ENCODE measurements around the gene FNDC3B.
"Not testable (repeated sequence)": the region's sequence is repeated elsewhere in the genome, so short reads cannot be mapped to it uniquely, and the experiment has no call there.

FNDC3B gene

GRCh38 chr3:172239218-172239790 is 199.9 kb downstream of the FNDC3B start:
- no peak for DNase-seq (ENCODE audit: low read depth)

GRCh38 chr3:172241405-172241804 is 202.0 kb downstream of the FNDC3B start:
- DNase-seq (ENCODE audit: low read depth): no peak

GRCh38 chr3:172242471-172242870 is 203.1 kb downstream of the FNDC3B start:
- DNase-seq (ENCODE audit: low read depth): not testable (repeated sequence)

- DNase-seq (ENCODE audit: low read depth): not testable (repeated sequence)
These were observed 204.0 kb downstream of the FNDC3B start for GRCh38 chr3:172243376-172243775.

GRCh38 chr3:172244011-172244410 is 204.6 kb downstream of the FNDC3B start:
- DNase-seq (ENCODE audit: low read depth): no peak

DNA sequence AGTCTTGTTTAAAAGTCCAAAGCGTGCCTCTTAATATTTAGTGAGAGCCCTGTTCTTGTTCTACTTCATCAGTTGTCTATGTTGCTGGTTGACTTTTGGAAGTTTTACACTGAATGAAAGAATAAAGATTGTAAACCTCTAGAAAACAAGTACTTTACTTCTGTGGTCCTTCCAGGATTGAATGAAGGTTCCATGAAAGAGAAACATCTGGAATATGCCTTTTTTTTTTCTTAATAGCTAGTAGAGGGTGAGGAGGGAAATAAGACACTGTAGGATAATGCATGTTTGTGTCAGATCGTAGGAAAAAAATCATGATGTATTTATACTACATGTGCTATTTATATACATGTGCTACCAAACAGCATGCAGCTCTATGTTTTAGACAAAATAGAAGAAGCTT is 205.9 kb downstream of the FNDC3B start:
- no peak for DNase-seq (ENCODE audit: low read depth)

DNA sequence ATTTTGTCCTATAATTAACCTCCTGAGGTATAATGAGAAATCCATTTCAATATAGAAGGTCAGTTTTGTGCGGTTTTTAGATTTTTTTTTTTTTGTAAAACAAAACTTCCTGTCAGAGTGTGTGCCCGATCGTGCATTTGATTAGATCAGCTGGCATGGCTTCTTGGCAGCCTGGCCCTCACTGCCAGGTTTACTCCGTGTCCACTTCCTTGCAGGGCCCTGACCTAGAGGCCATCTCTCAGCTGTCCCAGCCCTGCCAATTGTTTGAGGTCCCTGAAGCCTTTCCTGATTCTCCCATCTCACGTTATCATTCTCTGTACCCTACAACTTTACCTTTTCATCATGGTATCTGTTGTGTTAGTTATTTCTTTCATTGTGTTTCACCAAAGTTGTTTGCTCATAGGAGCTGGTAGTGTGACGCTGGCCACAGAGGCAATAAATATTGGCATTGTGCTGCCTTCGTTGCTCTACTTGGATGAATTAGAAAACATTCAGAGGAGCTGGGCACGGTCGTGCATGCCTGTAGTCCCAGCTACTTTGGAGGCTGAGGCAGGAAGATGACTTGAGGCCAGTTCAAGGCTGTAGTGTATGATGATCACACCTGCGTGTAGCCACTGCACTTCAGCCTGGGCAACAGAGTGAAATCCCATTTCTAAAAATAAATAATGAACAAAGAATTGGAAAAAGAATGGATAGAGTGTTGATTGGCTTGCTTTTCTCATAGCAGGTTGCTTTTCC is 206.9 kb downstream of the FNDC3B start:
- no peak for DNase-seq (ENCODE audit: low read depth)

DNA sequence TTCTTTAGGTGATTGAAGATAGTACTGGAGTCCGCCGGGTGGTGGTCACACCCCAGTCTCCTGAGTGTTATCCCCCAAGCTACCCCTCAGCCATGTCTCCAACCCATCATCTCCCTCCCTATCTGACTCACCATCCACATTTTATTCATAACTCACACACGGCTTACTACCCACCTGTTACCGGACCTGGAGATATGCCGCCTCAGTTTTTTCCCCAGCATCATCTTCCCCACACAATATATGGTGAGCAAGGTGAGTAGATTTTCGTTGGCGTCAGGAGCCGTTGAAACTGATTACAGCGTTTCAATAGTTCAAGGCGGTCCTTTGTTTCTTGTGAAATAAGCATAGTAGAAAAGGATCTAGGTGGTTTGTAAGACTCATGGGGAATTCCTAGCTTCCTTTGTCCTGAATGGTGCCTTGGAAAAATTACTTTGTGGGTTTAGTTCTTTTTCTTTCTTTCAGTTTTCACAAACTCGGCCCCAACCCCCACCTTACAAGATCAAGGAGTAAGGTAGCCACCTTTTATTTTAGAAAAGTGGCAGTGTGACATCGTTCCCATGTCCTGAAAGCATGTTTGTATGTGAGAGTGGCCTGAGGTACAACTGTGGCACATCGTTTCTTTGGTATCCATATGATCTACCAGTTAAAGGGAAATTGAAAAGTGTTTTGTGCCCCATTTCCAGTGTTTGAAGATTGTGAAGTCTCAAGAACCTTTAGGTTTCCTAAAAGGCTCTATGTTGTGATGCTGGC is 208.3 kb downstream of the FNDC3B start:
- DNase-seq (ENCODE audit: low read depth): no peak

GRCh38 chr3:172249039-172249438 is 209.7 kb downstream of the FNDC3B start:
- no peak for DNase-seq (ENCODE audit: low read depth)

- DNase-seq (ENCODE audit: low read depth): no peak
These were observed 211.8 kb downstream of the FNDC3B start for GRCh38 chr3:172251211-172251610.

DNA sequence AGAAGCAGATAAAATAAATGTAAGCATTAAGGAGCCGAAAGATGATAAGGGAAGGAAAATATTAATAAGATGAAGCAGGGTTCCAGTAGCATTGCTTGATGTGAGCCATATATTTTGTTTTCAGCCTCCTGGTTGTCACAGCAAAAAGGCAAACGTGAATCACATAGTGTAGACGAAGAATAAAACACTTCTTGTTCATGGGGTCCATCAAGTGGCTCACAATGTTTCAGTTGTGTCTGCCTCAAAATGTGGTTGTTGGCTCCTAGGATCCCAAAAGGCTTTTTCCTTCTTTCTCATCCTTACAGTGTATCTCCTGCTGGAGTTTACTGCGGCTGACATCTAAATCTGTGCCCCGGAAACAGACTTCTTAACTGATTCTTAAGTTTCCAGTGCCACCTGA is 213.8 kb downstream of the FNDC3B start:
- no peak for DNase-seq (ENCODE audit: low read depth)

- DNase-seq (ENCODE audit: low read depth): no peak
These were observed 215.2 kb downstream of the FNDC3B start for GRCh38 chr3:172254542-172254941.

GRCh38 chr3:172255321-172255720 is 215.9 kb downstream of the FNDC3B start:
- not testable (repeated sequence) for DNase-seq (ENCODE audit: low read depth)

- no peak for DNase-seq (ENCODE audit: low read depth)
These were observed 216.8 kb downstream of the FNDC3B start for GRCh38 chr3:172256101-172256734.

GRCh38 chr3:172257648-172258400 is 218.4 kb downstream of the FNDC3B start:
- no peak for DNase-seq (ENCODE audit: low read depth)

DNA sequence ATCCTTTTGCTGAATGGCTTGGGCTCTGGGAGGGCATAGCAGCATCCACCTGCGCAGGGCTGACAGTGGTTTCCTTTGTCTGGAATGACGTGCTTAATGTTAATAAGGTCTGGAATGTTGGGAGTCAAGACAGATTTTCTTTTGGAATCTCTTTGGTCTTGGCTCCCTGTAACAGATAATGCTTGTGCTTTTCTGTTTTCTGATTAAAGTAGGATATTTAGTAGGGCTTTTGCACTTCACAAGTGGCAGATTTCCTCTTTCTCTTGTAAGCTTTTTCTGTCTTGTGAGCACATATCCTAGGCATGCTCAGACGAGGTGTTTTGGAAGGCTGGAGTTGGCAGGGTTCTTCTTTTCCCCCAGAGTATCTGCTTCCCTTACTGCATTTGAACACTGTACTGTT is 219.2 kb downstream of the FNDC3B start:
- DNase-seq (ENCODE audit: low read depth): no peak

DNA sequence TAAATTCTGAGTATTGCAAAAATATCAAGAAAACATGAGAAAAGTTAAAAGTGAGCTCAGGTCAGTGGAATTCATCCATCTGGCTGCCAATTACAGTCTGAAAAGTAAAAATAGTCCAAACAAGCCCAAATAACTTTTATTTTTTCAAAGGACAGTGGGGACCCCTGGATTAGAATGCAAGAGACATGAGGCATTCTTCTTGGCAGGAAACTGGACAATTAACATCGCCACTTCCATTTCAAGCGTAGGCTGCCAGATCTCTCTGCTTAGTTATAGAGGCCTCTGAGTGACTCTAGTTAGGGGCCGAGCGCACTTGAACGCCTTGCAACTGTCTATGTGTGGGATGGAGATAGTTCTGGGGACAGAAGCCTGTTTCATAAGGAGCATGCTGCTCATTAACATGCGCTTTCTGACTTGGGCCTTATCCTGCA is 219.7 kb downstream of the FNDC3B start:
- no peak for DNase-seq (ENCODE audit: low read depth)

GRCh38 chr3:172259726-172260248 is 220.4 kb downstream of the FNDC3B start:
- no peak for DNase-seq (ENCODE audit: low read depth)

- DNase-seq (ENCODE audit: low read depth): no peak
These were observed 221.0 kb downstream of the FNDC3B start for GRCh38 chr3:172260381-172260780.

- DNase-seq (ENCODE audit: low read depth): no peak
These were observed 221.7 kb downstream of the FNDC3B start for GRCh38 chr3:172261054-172261453.

GRCh38 chr3:172262991-172263608 is 223.7 kb downstream of the FNDC3B start:
- no peak for DNase-seq (ENCODE audit: low read depth)

Measured in activated T-helper 1 cell treated with Interleukin-2 at 50 U/mL for 16 hours (primary cell).